Measurements from ENCODE around the gene TNFAIP2. TPM values are rescaled to one million over a fixed set of nuclear protein-coding genes. Genes with fewer than 3 reads are reported as not detected.
A peak's percentile ranks its signal among the peaks of the same experiment; 100 is the strongest.

Gene TNFAIP2
- total and polyA plus RNA-seq, 9 of the 15 experiments (the other 6 are each of a cell fraction or from before 2014, with no cell fraction given): 22.6 to 68.6 (median 44.6) TPM

- TF ChIP-seq ZBTB43 (CRISPR knock-in tag; IDR thresholded peaks at IDR 0.05) (no peak), ZNF766 (CRISPR knock-in tag; conservative IDR thresholded peaks at IDR 0.05) (no peak), SMAD1 (IDR thresholded peaks at IDR 0.05; ENCODE audit: low read depth, low read length, partially characterized antibody) (peak; percentile 61), POLR2G (IDR thresholded peaks at IDR 0.05; ENCODE audit: low read depth, low read length) (0 out of 2 replicates have a peak, but pooled peaks have one; percentile 4), ILF3 (IDR thresholded peaks at IDR 0.05; ENCODE audit: borderline replicate concordance) (no peak), ZNF511 (CRISPR knock-in tag; IDR thresholded peaks at IDR 0.05) (no peak), MEF2A (IDR thresholded peaks at IDR 0.05; ENCODE audit: control insufficient read depth, low read depth, low read length) (no peak), SOX6 (IDR thresholded peaks at IDR 0.05) (peak; percentile 62; the same call in 1 of the 2 replicates), ZNF639 (CRISPR knock-in tag; conservative IDR thresholded peaks at IDR 0.05 in 1 of 2, IDR thresholded peaks at IDR 0.05 in 1 of 2) (no peak), ZEB2 (IDR thresholded peaks at IDR 0.05) (peak; percentile 73), CEBPG (CRISPR knock-in tag; IDR thresholded peaks at IDR 0.05) (no peak), CEBPG (tag; conservative IDR thresholded peaks at IDR 0.05 in 1 of 2, IDR thresholded peaks at IDR 0.05 in 1 of 2) (peak in 1 of 2 experiments; percentile 21; a peak in 1 of 4 replicates), NRF1 (conservative IDR thresholded peaks at IDR 0.05 in 1 of 2, IDR thresholded peaks at IDR 0.05 in 1 of 2) (0 out of 4 replicates have a peak, but pooled peaks of 1 of the 2 experiments have one; percentile 10), ZZZ3 (IDR thresholded peaks at IDR 0.05) (no peak), ZNF3 (CRISPR knock-in tag; IDR thresholded peaks at IDR 0.05) (no peak), CCAR2 (IDR thresholded peaks at IDR 0.05; ENCODE audit: low read depth, low read length) (no peak), PURB (CRISPR knock-in tag; IDR thresholded peaks at IDR 0.05; ENCODE audit: low read depth) (no peak)
- TF ChIP-seq, protein P1, sequence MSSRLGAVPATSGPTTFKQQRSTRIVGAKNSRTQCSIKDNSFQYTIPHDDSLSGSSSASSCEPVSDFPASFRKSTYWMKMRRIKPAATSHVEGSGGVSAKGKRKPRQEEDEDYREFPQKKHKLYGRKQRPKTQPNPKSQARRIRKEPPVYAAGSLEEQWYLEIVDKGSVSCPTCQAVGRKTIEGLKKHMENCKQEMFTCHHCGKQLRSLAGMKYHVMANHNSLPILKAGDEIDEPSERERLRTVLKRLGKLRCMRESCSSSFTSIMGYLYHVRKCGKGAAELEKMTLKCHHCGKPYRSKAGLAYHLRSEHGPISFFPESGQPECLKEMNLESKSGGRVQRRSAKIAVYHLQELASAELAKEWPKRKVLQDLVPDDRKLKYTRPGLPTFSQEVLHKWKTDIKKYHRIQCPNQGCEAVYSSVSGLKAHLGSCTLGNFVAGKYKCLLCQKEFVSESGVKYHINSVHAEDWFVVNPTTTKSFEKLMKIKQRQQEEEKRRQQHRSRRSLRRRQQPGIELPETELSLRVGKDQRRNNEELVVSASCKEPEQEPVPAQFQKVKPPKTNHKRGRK (tag; IDR thresholded peaks at IDR 0.05): no peak
- TF ChIP-seq, protein P2, sequence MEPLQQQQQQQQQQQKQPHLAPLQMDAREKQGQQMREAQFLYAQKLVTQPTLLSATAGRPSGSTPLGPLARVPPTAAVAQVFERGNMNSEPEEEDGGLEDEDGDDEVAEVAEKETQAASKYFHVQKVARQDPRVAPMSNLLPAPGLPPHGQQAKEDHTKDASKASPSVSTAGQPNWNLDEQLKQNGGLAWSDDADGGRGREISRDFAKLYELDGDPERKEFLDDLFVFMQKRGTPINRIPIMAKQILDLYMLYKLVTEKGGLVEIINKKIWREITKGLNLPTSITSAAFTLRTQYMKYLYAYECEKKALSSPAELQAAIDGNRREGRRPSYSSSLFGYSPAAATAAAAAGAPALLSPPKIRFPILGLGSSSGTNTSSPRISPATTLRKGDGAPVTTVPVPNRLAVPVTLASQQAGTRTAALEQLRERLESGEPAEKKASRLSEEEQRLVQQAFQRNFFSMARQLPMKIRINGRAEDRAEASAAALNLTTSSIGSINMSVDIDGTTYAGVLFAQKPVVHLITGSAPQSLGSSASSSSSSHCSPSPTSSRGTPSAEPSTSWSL (CRISPR knock-in tag; IDR thresholded peaks at IDR 0.05; ENCODE audit: borderline replicate concordance): no peak
- TF ChIP-seq, protein P3, sequence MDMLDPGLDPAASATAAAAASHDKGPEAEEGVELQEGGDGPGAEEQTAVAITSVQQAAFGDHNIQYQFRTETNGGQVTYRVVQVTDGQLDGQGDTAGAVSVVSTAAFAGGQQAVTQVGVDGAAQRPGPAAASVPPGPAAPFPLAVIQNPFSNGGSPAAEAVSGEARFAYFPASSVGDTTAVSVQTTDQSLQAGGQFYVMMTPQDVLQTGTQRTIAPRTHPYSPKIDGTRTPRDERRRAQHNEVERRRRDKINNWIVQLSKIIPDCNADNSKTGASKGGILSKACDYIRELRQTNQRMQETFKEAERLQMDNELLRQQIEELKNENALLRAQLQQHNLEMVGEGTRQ (CRISPR knock-in tag; IDR thresholded peaks at IDR 0.05): no peak
Observed at GRCh38 chr14:103121846-103122584, 1.2 kb upstream of the TNFAIP2 start (continued).

Measured in K562 (cell line).